K562 (cell line): ENCODE measurements around the gene NAV2. TPM values are rescaled to one million over a fixed set of nuclear protein-coding genes. Genes with fewer than 3 reads are reported as not detected.

Source experiments
- ATAC-seq: fragments of 200-7000 bp; cut with Tn5 transposase; 3 replicates; pipeline ENCODE4 v1.9.1; 2020; ENCODE audit warnings: moderate library complexity
- BruUV-seq: library from RNA; stranded (reverse); fragments of 400-500 nt; replicated peaks from 2 replicates; lab custom pipeline; 2021; lab: Mats Ljungman, UMichigan
- CTCF ChIA-PET: fragments of 300-600 bp; formaldehyde crosslinking; extraction: SDS; loops from one replicate; lab custom pipeline; 2021; ENCODE audit warnings: low intra/inter-chr PET ratio; lab: Yijun Ruan, JAX
- POLR2A ChIA-PET: fragments of 300-600, 350-650 bp; sonication (Branson Sonifier 250); formaldehyde crosslinking; extraction: SDS; loops from one replicate; lab custom pipeline; 2021; ENCODE audit warnings: antibody characterized with exemption, inconsistent platforms; lab: Yijun Ruan, JAX
- DNase-seq, 4 experiments: peaks; one replicate each; pipeline versions ENCODE4 v3.0.0 to v3.0.0-alpha.2; 2011 to 2018; ENCODE audit warnings: low spot score in 3 of 4, mixed read lengths in 3 of 4; ENCODE audit errors: extremely low read depth in 1 of 4
- FAIRE-seq: peaks from 2 replicates; lab custom pipeline; 2011; peaks lifted over from hg19 to GRCh38; lab: Jason Lieb, UNC
- H2AFZ ChIP-seq: 2 replicates; pipeline ENCODE4 v1.6.0; 2011; ENCODE audit warnings: low read depth, low read length, control low read depth, inconsistent platforms
- H3K27ac ChIP-seq: fragments of 200-600 bp; 3 replicates; pipeline ENCODE4 v1.8.0; 2011; ENCODE audit warnings: low read depth, mild to moderate bottlenecking, control low read depth, inconsistent platforms, low read length, moderate library complexity, mixed read lengths; ENCODE audit errors: extremely low read depth
- H3K27me3 ChIP-seq, 2 experiments: fragments of 300-600 bp in 1 of 2; 2 replicates in 1 of 2; 3 replicates in 1 of 2; pipeline versions ENCODE4 v1.6.0 to v1.8.0; 2011; ENCODE audit warnings: inconsistent platforms in 2 of 2, low read length in 2 of 2, mild to moderate bottlenecking in 1 of 2, mixed read lengths in 1 of 2, moderate library complexity in 1 of 2; ENCODE audit not compliant: control insufficient read depth in 2 of 2, insufficient read depth in 2 of 2
- H3K36me3 ChIP-seq: fragments of 300-600 bp; 3 replicates; pipeline ENCODE4 v1.8.0; 2011; ENCODE audit warnings: mild to moderate bottlenecking, low read length, inconsistent platforms; ENCODE audit not compliant: control insufficient read depth, insufficient read depth
- H3K4me1 ChIP-seq, 2 experiments: fragments of 200-600 bp in 1 of 2; replicated peaks in 1 of 2; 2 replicates in 1 of 2; 3 replicates in 1 of 2; pipeline versions ENCODE4 v1.5.1 to v1.8.0; 2011; ENCODE audit warnings: inconsistent platforms in 2 of 2, low read length in 2 of 2, mild to moderate bottlenecking in 1 of 2, mixed read lengths in 1 of 2, moderate library complexity in 1 of 2; ENCODE audit not compliant: control insufficient read depth in 2 of 2, insufficient read depth in 2 of 2
- H3K4me2 ChIP-seq: 2 replicates; pipeline ENCODE4 v1.6.1; 2011; ENCODE audit warnings: low read length, control low read depth, inconsistent platforms, mixed read lengths; ENCODE audit not compliant: insufficient read depth
- H3K4me3 ChIP-seq: fragments of 200-600 bp; sonication (generic), shearing (Covaris generic); 2 replicates; pipeline ENCODE4 v1.5.1; 2016; ENCODE audit warnings: control low read depth, inconsistent platforms
- H3K79me2 ChIP-seq: fragments of 200-600 bp; 3 replicates; pipeline ENCODE4 v1.8.0; 2011; ENCODE audit warnings: low read length, inconsistent platforms; ENCODE audit not compliant: control insufficient read depth, insufficient read depth
- H3K9ac ChIP-seq, 2 experiments: 2 replicates each; pipeline versions ENCODE4 v1.6.0 to v1.6.1; 2011; ENCODE audit warnings: low read depth in 2 of 2, low read length in 2 of 2, control low read depth in 1 of 2, inconsistent platforms in 1 of 2, mild to moderate bottlenecking in 1 of 2, mixed read lengths in 1 of 2; ENCODE audit not compliant: insufficient read depth in 1 of 2
- H3K9me1 ChIP-seq: one replicate; pipeline ENCODE4 v1.6.0; 2011; ENCODE audit warnings: inconsistent platforms, mild to moderate bottlenecking, low read length, moderate library complexity; ENCODE audit not compliant: control insufficient read depth, insufficient read depth
- H3K9me3 ChIP-seq: replicated peaks from 2 replicates; pipeline ENCODE4 v1.5.1; 2011; ENCODE audit warnings: low read depth, low read length, inconsistent platforms; ENCODE audit not compliant: control insufficient read depth, insufficient read depth
- H4K20me1 ChIP-seq: replicated peaks from 2 replicates; pipeline ENCODE4 v1.6.1; 2011; ENCODE audit warnings: low read length, inconsistent platforms, mixed read lengths; ENCODE audit not compliant: control insufficient read depth, insufficient read depth
- KDM5B ChIP-seq: fragments of 200-600 bp; sonication (generic); IDR thresholded peaks from 2 replicates; pipeline ENCODE4 v1.6.1; 2012; ENCODE audit warnings: low read depth, mild to moderate bottlenecking, moderate library complexity, low read length, control low read depth, inconsistent platforms; ENCODE audit not compliant: insufficient replicate concordance
- MECOM ChIP-seq: fragments of 250-450 bp; sonication (Bioruptor Pico); IDR thresholded peaks from 2 replicates; pipeline ENCODE4 v1.8.0; 2022; ENCODE audit warnings: inconsistent platforms
- TAF7 ChIP-seq: fragments of 450-650 bp; IDR thresholded peaks from 2 replicates; pipeline ENCODE4 v1.6.1; 2016; ENCODE audit warnings: missing genetic modification characterization, missing compliant biosample characterization
- TSC22D4 ChIP-seq: fragments of 450-650 bp; IDR thresholded peaks from 2 replicates; pipeline ENCODE4 v1.6.1; 2016; ENCODE audit warnings: missing genetic modification characterization, missing biosample characterization, control low read depth
- ZFP36 ChIP-seq: fragments of 150-350 bp; IDR thresholded peaks from 2 replicates; pipeline ENCODE4 v1.6.1; 2018; ENCODE audit warnings: low read length, low read depth; ENCODE audit not compliant: partially characterized antibody
- ZNF668 ChIP-seq: fragments of 250-450 bp; sonication (Bioruptor Pico); IDR thresholded peaks from 2 replicates; pipeline ENCODE4 v1.8.0; 2022; ENCODE audit warnings: mild to moderate bottlenecking, inconsistent platforms
- WGBS: fragments of 100-300 bp; shearing (Covaris generic); methylation state at CpG from one replicate; pipeline ENCODE4 v1.1.6; 2016; ENCODE audit warnings: low coverage, mixed read lengths; ENCODE audit not compliant: insufficient coverage; ENCODE audit errors: missing lambda C conversion rate; 5-methylcytosine and 5-hydroxymethylcytosine counted together
- in situ Hi-C: fragments of 300-500 bp; cut with MboI; formaldehyde crosslinking; loops from 4 replicates; pipeline ENCODE4 v1.15.0; 2018; ENCODE audit warnings: inconsistent platforms, mixed read lengths
- intact Hi-C: fragments of 100-400 bp; cut with micrococcal nuclease; formaldehyde crosslinking; loops from 2 replicates; pipeline ENCODE4 v1.14.2; 2022
- polyA plus RNA-seq, 8 experiments: library from polyadenylated mRNA; depleted of rRNA in 4 of 8; stranded (reverse) in 5 of 8; unstranded in 3 of 8; fragments of >200 nt; fragmentation: Nextera tagmentation in 2 of 8; fragmentation: Illumina TruSeq in 1 of 8; extraction: Ambion mirVana in 2 of 8; extraction: Trizol in 1 of 8; gene quantifications; 2 replicates each; pipeline versions ENCODE4 v1.2.1 to v1.2.3, GENCODE V29; 2011 to 2014; ENCODE audit warnings: inconsistent platforms in 1 of 8, missing spikeins in 1 of 8
- total RNA-seq, 7 experiments: library from RNA; depleted of rRNA in 6 of 7; stranded (reverse); fragments of >200 nt in 6 of 7; fragmentation: Illumina TruSeq in 2 of 7; extraction: Trizol in 2 of 7; gene quantifications; 2 replicates each; pipeline versions ENCODE4 v1.2.1 to v1.2.3, GENCODE V29; 2011 to 2021; ENCODE audit warnings: low replicate concordance in 1 of 7

The NAV2 gene
- total and polyA plus RNA-seq, 9 of the 15 experiments (the other 6 are each of a cell fraction or from before 2014, with no cell fraction given) = 0.03 to 0.35 (median 0.05) TPM

DNA sequence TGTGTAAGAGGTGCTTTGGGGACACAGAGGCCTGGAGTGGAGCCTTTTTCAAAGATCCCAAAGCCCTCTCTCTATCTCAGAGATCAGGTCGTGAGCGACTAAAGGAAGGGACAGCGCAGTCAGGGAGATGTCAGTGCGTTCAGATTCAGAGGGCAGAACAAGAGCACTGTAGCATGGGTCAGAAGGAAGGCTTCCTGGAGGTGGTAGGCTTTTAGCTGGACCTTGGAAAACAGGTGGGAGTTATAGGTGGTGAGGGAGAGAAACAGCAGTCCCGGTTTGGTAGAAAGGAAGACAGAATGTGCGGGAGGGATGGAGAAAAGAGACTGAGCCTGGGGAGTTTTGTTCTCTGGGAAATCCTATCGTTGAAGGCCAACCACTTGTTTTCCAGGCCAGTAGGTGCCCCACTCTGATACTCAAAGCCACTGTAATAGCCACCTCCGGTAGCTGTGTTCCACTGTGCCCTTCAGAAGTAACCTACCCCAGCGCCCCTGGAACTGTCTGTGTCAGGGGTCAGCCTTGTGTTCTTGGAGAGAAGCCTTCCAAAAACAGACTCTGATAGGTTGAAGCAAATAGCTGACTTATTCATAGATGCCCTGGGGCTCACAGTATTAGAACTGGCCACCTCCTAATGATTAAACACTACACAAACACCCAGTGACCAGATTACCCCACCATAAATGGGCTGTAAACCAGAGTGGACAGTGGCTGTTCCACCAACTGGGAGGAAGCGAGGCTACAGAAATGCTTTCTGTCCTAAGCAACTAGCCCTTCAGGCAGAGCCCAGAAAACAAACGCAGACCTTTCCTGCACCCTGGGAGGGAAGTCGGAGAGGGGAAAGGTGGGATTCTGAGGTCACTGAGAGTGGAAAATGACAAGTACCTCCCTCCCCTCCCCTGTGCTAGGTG, 289.9 kb downstream of the NAV2 start:
- H3K27ac ChIP-seq = no peak overlapping the region
- FAIRE-seq (no peak), ATAC-seq (peak; percentile 11; the same call in 2 of the 3 replicates), DNase-seq (no peak)
- intact Hi-C loops = no loop called here
- H3K4me3 ChIP-seq = no peak overlapping the region
- no peaks in the 10 kb centered on the region for H3K9me1 ChIP-seq
- peaks cover 3 to 5% of the 10 kb centered on the region in 2 experiments; a peak in 2 of 5 replicates for H3K4me1 ChIP-seq
- H3K36me3 ChIP-seq = no peaks in the 10 kb centered on the region
- no peak overlapping the region for H3K4me2 ChIP-seq
- WGBS = 47% methylated on average over 12 of the region's 12 CpGs
- 0 out of 5 replicates have a peak, but pooled peaks cover 0 to 10% of the 10 kb centered on the region in 2 experiments for H3K27me3 ChIP-seq
- H4K20me1 ChIP-seq = no peaks in the 10 kb centered on the region
- H3K9ac ChIP-seq = no peak overlapping the region; a peak in 1 of 4 replicates
- H2AFZ ChIP-seq = peak overlapping the region; percentile 53; the same call in 1 of the 2 replicates
- POLR2A ChIA-PET = no interaction called here
- BruUV-seq = no TSS peak
- in situ Hi-C loops = no loop called here
- H3K9me3 ChIP-seq = no peaks in the 10 kb centered on the region
- peak; percentile 68 for TF ChIP-seq ZFP36
- no peak for TF ChIP-seq ZNF668 (CRISPR knock-in tag)
- no peak for TF ChIP-seq MECOM
- TF ChIP-seq TAF7 (tag) = no peak
- TF ChIP-seq KDM5B = no peak
- TF ChIP-seq TSC22D4 (tag) = no peak
- no peaks in the 10 kb centered on the region for H3K79me2 ChIP-seq
- CTCF ChIA-PET = no interaction called here
